ENCODE data around the gene GRID1.

DNA sequence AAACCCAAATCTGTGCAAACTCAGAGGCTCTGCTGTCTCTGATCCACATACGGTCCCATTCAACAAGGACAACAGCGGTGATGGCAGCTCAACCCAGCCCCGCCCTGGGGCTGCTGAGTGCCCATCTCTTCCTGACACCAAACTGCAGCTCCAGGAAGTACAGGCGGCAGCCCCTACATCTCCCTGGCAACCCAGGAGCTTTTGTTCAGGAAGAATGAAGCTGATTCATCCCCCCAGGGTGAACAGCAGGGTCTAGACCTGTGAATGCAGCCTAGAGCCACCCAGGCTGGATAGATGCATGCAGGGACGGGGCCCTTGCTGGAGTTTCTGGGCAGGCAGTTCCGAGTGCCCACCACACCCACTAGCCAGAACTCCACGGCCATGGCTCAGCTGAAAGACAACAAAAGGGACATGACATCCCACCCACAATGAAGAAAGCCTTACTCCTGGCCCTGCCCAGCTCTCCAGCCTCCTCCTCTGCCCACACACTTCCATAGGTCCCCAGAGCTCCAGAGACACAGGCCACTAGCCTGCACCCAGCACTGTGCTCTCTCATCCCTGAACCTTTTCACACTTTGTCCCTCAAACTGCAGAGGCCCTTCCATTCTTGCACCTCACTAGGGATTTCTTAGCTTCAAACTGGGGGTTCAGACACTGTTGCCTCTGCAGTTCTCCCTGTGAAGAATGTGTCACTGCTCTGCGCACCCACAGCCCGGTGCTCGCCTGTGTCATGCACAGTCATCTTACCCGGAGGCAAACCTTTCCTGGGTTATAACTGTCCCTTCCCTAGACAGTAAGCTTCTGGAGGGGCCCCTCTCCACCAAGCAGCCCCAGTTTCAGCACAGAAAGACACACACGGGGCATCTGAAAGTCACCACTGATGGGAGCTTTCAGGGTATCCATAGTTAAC, 99.1 kb downstream of the GRID1 start:
- TF ChIP-seq, protein P1, sequence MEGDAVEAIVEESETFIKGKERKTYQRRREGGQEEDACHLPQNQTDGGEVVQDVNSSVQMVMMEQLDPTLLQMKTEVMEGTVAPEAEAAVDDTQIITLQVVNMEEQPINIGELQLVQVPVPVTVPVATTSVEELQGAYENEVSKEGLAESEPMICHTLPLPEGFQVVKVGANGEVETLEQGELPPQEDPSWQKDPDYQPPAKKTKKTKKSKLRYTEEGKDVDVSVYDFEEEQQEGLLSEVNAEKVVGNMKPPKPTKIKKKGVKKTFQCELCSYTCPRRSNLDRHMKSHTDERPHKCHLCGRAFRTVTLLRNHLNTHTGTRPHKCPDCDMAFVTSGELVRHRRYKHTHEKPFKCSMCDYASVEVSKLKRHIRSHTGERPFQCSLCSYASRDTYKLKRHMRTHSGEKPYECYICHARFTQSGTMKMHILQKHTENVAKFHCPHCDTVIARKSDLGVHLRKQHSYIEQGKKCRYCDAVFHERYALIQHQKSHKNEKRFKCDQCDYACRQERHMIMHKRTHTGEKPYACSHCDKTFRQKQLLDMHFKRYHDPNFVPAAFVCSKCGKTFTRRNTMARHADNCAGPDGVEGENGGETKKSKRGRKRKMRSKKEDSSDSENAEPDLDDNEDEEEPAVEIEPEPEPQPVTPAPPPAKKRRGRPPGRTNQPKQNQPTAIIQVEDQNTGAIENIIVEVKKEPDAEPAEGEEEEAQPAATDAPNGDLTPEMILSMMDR (IDR thresholded peaks at IDR 0.05): no peak
- no peak for TF ChIP-seq POLR2A (IDR thresholded peaks at IDR 0.05)

Measured in Peyer's patch (tissue), 4 donors.